ENCODE data around the gene CCR8. TPM values are rescaled to one million over a fixed set of nuclear protein-coding genes. Genes with fewer than 3 reads are reported as not detected.
A peak's percentile ranks its signal among the peaks of the same experiment; 100 is the strongest.

Gene CCR8
- total RNA-seq (not detected), polyA plus RNA-seq (not detected)
- long read RNA-seq, donor 1, result 0 reads
- long read RNA-seq, donor 2, result 0 reads
- long read RNA-seq, donor 3, result 0 reads
- long read RNA-seq, donor 4, result 0 reads
- long read RNA-seq, donor 5, result 0 reads
- long read RNA-seq, donor 6, result 0 reads
- long read RNA-seq, donor 7, result 0 reads
- long read RNA-seq, donor 8, result 0 reads
- long read RNA-seq, donor 9, result 0 reads
- long read RNA-seq, donor 10, result 0 reads

- Histone ChIP-seq H3K27me3 (no peaks in the 10 kb centered on the region), H3K4me1 (replicated peaks in 1 of 2) (no peaks in the 10 kb centered on the region), H3K4me3 (no peak within 1 kb of the TSS), H3K36me3 (replicated peaks in 1 of 2) (no peaks in the 10 kb centered on the region), H3K27ac (no peak within 1 kb of the TSS), H3K9me3 (replicated peaks in 1 of 3) (no peaks in the 10 kb centered on the region)
- no peak for DNase-seq
- 66 to 80% (median 73%) methylated on average over 1 of the region's 1 CpG for WGBS, 4 donors
- no peak for TF ChIP-seq POLR2A (IDR thresholded peaks at IDR 0.05)
- no peak for TF ChIP-seq CTCF (IDR thresholded peaks at IDR 0.05)
- intact Hi-C loops (cut with DNase I), result no loop called here
Measured at GRCh38 chr3:39329493-39329892, at the start of gene CCR8. Gene CCR8, plus strand, starts transcription at chr3:39329709. Its CDS starts 2,623 bp downstream, at chr3:39332332.

- Histone ChIP-seq H3K4me1 (replicated peaks in 1 of 2) (no peaks in the 10 kb centered on the region), H3K27me3 (no peaks in the 10 kb centered on the region), H3K36me3 (replicated peaks in 1 of 2) (no peaks in the 10 kb centered on the region), H3K27ac (peak within 1 kb of the TSS in 1 of 5 donors; percentile 13), H3K4me3 (no peak within 1 kb of the TSS), H3K9me3 (replicated peaks in 1 of 3) (no peaks in the 10 kb centered on the region)
- no peak for TF ChIP-seq CTCF (IDR thresholded peaks at IDR 0.05)
- TF ChIP-seq POLR2A (IDR thresholded peaks at IDR 0.05), result no peak
- intact Hi-C loops (cut with DNase I), result no loop called here
- WGBS, 4 donors, result 38 to 60% (median 49%) methylated on average over 5 of the region's 5 CpGs
- DNase-seq, result peak in 1 of 7 donors; percentile 42
Measured at GRCh38 chr3:39279745-39280517, 49.6 kb upstream of the CCR8 start, which contains the start of gene CX3CR1. Gene CX3CR1, minus strand, starts transcription at chr3:39280036. Its CDS starts 13,527 bp downstream, at chr3:39266509.

- H3K4me1 ChIP-seq (replicated peaks in 1 of 2), result no peaks in the 10 kb centered on the region
- H3K27me3 ChIP-seq, result no peaks in the 10 kb centered on the region
- intact Hi-C loops (cut with DNase I), result no loop called here
- H3K36me3 ChIP-seq (replicated peaks in 1 of 2), result no peaks in the 10 kb centered on the region
- WGBS, 4 donors, result 90 to 98% (median 93%) methylated on average over 5 of the region's 5 CpGs
- TF ChIP-seq POLR2A (IDR thresholded peaks at IDR 0.05) (no peak), CTCF (IDR thresholded peaks at IDR 0.05) (no peak)
- peak overlapping the region in 1 of 5 donors; percentile 13 for H3K27ac ChIP-seq
- H3K9me3 ChIP-seq (replicated peaks in 1 of 3), result no peaks in the 10 kb centered on the region
- no peak for DNase-seq
- no peak overlapping the region for H3K4me3 ChIP-seq
Measured at GRCh38 chr3:39280571-39280970, 48.9 kb upstream of the CCR8 start.

GRCh38 chr3:39281533-39281932 lies 48.0 kb upstream of the CCR8 start:
- WGBS, 4 donors, result 73 to 81% (median 79%) methylated on average over 9 of the region's 9 CpGs
- Histone ChIP-seq H3K9me3 (replicated peaks in 1 of 3) (no peaks in the 10 kb centered on the region), H3K4me3 (no peak overlapping the region), H3K36me3 (replicated peaks in 1 of 2) (no peaks in the 10 kb centered on the region), H3K27me3 (no peaks in the 10 kb centered on the region), H3K4me1 (replicated peaks in 1 of 2) (no peaks in the 10 kb centered on the region), H3K27ac (no peak overlapping the region)
- DNase-seq, result peak in 1 of 7 donors; percentile 44
- intact Hi-C loops (cut with DNase I), result no loop called here
- TF ChIP-seq POLR2A (IDR thresholded peaks at IDR 0.05) (no peak), CTCF (IDR thresholded peaks at IDR 0.05) (no peak)

All from adrenal gland (tissue), 19 donors.